GM18507 (cell line): ENCODE measurements around the gene AZU1.

Source experiments
- DNase-seq: peaks from one replicate; pipeline ENCODE4 v3.0.0; 2011; ENCODE audit warnings: low read depth; ENCODE audit not compliant: insufficient read length; ENCODE audit errors: extremely low spot score
- FAIRE-seq: peaks from 2 replicates; lab custom pipeline; 2011; peaks lifted over from hg19 to GRCh38; lab: Jason Lieb, UNC

AZU1 gene

GRCh38 chr19:796692-797527, 30.7 kb upstream of the AZU1 start, which contains the start of gene PTBP1:
PTBP1 (plus strand) TSS chr19:797452; CDS start chr19:797498, 46 bp downstream.
- peak; percentile 100 for FAIRE-seq

GRCh38 chr19:797528-798414, 29.9 kb upstream of the AZU1 start:
- FAIRE-seq, result peak; percentile 71
- DNase-seq, result peak; percentile 99

More at GRCh38 chr19:796692-797527, 30.7 kb upstream of the AZU1 start, which contains the start of gene PTBP1:
- peak; percentile 98 for DNase-seq

DNA sequence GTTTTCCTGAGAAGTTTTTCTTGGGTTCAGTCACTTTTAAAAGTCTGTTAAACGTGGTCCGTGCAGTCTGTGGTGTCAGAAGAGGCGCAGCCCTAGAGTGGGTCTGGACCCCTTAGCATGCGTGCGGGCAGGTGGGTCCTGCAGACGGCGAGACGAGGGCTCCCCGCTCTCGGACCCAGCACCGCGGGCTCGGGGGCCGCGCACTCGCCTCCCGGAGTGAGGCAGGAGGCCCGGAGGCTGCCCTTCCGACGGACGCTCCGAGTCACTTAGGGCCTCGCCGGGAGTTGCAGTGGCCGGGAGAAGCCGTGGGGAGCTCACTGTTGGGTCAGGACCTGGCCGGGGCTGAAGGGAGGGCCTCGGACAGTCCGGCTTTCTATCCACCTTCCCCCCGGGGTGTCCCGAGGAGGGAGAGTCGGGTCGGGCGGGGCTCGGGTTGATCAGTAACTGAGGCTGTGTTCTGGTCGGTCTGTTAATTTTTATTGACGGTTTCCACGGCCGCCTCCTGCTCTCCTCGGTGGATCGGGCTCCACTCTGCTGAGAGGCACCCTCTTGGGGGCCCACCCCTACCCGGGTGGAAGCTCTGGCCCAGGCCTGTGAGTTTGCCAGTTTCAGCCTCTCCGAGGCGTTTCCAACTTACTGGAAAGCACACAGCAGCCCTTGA, 29.1 kb upstream of the AZU1 start:
- no peak for DNase-seq
- peak; percentile 42 for FAIRE-seq

GRCh38 chr19:799076-799881, 28.4 kb upstream of the AZU1 start:
- DNase-seq (no peak), FAIRE-seq (no peak)

DNA sequence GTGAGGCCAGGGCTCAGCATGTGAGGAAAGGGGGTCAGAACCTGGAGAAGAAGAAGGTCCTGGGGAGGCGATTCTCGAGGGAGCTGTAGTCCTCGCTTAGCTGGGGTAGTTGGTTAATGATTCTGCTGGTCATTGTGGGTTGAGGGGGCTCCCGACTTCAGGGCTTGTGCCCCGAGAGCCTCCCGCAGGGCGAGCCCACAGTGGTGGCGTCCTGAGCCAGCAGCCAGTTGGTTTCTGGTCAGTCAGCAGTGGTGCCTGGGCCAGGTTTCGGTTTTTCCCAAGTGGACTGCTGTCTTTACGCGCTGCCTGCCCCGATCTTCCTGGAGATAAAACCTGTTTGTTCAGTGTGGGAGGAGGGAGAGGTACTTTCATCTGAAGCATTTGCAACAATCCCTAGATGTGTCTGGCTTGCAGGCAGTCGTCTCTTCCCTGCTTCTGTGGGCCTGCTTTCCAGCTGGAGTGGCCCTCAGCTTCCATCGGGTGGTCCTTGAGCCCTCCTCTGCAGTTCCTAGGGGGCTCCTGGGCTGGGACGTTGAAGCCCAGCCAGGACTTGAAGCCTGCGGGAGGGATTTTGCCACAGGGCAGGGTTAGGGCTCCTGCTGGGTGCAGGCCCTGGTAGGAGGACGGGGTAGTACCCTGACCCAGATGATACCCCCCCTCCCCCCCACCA, 27.1 kb upstream of the AZU1 start:
- no peak for FAIRE-seq

GRCh38 chr19:801030-801860, 26.4 kb upstream of the AZU1 start:
- FAIRE-seq (no peak), DNase-seq (no peak)

More for the DNA sequence above, 27.1 kb upstream of the AZU1 start:
- DNase-seq, result no peak

- DNase-seq, result no peak
These were observed 25.7 kb upstream of the AZU1 start for GRCh38 chr19:801861-802497.

DNA sequence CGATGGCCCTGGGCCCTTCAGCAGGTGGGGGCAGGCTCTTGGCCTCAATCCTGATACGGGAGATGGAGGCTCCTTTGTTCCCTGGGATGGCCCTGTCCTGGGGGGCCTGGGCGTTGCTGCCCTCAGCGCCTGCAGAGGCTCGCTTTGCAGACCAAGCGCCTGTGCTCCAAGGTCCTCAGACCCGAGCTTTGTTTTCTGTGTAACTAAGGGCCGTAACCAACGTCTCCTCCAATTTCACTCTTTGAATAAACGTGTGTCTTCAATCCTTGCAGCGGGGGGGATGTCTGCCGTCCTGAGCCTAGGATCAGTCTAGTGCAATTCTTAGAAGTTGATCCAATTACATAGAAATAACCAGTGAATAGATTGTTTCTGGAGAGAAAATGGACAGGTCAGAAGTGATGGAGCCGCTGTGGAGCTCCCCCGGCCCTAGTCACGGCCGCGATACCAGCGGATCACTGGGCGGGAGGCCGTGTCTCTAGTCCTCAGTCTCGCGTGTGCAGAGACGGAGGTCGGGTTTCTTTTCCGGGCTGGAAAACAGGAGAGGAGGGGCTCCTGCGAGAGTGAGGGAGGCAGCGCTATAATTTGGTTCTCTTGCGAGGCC, 25.0 kb upstream of the AZU1 start:
- DNase-seq, result no peak
- FAIRE-seq, result no peak

More at GRCh38 chr19:801861-802497, 25.7 kb upstream of the AZU1 start:
- FAIRE-seq, result no peak

- FAIRE-seq (no peak), DNase-seq (no peak)
These were observed 24.5 kb upstream of the AZU1 start for GRCh38 chr19:803099-803561.

- DNase-seq, result no peak
These were observed 23.8 kb upstream of the AZU1 start for GRCh38 chr19:803686-804418.

GRCh38 chr19:804419-805165, 23.0 kb upstream of the AZU1 start:
- no peak for FAIRE-seq
- no peak for DNase-seq

More at GRCh38 chr19:803686-804418, 23.8 kb upstream of the AZU1 start:
- FAIRE-seq, result no peak

GRCh38 chr19:805166-805551, 22.5 kb upstream of the AZU1 start:
- no peak for DNase-seq
- no peak for FAIRE-seq

DNA sequence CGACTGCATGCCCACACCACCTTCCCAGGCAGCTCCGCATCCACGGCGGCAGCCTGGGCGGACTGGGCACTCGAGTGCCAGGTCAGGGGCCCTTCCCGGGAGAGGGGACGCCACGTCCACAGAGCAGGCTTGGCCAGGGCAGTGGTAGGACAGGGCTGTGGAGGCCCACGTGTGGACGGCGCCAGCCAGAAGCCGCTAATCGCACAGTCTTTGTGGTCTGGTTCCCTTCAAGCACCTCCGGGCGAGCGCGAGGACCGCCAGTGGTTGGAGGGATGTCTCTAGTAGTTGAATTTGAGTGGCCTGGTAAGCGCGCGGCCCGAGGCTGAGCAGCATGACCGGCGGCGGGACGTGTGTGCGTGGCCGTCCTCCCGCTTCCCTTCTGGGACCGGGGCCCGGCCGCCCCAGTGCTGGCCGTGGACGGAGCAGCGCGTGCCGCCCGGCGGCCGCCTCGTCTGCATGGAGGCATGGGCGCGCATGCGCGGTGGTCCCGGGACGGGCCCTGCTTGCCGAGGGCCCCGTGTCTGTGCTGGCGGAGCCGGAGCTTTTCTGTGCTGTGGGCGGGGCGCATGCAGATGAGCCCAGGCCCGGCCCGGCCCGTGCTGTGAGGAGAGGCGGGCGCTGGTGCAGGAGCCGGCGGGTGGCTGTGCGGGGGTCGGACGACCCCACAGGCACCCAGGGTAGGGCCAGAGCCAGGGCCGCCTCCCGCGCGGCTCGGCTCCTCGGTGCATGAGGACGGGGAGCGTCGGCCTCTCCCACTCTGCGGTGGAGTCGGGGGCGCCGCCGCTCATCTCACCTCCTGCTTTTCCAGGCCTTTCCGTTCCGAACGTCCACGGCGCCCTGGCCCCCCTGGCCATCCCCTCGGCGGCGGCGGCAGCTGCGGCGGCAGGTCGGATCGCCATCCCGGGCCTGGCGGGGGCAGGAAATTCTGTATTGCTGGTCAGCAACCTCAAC, 21.8 kb upstream of the AZU1 start:
- DNase-seq, result no peak
- FAIRE-seq, result no peak

DNA sequence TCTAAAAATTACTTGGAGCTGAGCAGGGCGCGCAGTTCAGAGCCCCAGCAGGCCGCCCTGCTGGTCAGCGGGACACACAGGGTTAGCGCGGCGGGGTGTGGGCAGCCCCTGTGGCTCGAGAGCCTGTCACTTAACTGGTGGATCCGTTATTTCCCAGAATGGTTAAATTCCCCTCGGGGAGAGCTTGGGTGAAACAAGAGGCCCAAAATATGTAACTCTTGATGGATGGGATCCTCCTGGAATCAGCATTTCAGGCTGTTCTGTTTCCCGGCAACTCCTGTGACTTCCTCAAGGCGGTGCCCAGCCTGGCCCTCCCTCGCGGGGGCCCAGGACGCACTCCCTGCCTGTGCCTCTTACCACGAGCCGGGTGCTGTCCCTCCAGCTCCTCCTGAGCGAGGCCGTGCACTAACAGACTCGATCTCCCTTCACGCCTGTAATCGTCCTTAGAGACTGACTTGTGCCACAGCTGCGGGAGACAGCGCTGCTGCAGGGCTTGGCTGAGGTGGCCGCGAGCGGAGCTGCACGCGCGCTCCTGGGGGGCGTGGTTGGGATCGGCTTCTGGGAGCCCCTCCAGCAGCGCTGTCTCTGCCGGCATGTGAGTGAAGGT, 20.7 kb upstream of the AZU1 start:
- FAIRE-seq, result no peak
- no peak for DNase-seq
